NAMALWA (cell line): Measurements from ENCODE around the gene STAP2.
"Not testable (repeated sequence)": the region's sequence is repeated elsewhere in the genome, so short reads cannot be mapped to it uniquely, and the experiment has no call there.

ENCODE experiments used
- DNase-seq: peaks from one replicate; pipeline ENCODE4 v3.0.0-alpha.2; 2015; ENCODE audit warnings: low spot score

The STAP2 gene

DNA sequence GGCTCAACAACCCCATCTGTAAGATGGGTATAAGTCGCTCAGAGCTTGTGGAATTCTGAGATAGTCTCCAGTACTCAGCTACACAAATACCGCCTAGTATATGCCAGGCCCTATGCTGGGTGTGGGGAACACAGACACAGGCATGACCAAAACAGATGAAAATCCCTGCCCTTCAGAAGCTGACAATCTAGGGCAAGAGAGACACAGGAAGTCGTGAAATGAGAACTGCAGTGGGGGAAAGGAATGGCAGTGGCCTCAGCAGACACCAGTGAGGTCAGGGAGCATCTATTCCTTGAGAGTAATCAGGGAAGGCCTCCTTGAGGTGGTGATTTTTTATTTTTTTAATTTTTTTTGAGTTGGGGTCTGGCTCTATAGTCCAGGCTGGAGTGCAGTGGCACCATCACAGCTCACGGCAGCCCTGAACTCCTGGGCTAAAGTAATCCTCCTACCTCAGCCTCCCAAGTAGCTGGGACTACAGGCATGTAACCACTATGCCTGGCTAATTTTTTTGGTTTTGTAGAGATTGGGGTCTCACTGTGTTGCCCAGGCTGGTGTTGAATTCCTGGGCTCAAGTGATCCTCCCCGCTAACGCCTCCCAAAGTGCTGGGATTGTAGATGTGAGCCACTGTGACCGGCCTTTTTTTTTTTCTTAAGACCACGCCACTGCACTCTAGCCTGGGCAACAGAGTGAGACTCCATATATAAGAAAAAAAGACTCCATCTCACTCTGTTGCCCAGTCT, 39.6 kb downstream of the STAP2 start:
- DNase-seq: no peak

DNA sequence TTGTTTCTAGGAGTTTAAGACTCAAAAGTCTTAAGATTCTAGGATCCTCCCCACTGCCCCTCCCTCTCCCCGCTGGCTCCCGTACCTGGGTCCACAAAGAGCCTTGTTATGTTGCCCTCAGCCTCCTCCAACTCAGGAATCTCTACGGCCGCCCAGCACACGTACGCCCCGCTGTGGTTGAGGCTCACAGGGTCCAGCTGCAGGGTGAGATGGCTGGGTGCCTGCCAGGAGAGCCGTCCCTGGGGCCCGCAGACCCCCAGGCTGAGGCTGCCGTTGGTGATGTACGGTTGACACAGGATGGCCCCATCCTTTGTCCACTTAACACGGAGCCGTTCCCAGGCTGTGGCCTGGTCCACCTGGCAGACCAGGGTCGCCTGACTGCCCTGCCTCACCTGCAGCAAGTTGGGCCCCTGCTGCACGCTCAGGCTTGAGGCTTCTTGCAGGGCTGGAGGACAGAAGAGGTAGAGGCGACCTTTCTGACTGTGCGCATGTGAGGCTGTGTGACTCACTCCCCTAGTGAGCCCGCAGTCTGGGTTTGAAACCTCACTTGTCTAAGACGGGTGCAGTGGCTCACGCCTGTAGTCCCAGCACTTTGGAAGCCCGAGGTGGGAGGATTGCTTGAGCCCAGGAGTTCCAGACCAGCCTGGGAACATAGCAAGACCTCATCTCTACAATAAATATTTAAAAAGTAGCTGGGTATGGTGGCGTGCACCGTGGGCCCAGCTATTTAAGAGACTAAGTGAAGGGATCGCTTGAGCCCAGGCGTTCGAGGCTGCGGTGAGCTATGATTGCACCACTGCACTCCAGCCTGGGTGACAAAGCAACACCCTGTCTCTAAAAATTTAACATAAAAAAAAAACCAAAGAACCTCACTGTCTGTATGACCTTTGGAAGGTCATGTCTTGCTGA, 40.5 kb downstream of the STAP2 start:
- DNase-seq: no peak

DNA sequence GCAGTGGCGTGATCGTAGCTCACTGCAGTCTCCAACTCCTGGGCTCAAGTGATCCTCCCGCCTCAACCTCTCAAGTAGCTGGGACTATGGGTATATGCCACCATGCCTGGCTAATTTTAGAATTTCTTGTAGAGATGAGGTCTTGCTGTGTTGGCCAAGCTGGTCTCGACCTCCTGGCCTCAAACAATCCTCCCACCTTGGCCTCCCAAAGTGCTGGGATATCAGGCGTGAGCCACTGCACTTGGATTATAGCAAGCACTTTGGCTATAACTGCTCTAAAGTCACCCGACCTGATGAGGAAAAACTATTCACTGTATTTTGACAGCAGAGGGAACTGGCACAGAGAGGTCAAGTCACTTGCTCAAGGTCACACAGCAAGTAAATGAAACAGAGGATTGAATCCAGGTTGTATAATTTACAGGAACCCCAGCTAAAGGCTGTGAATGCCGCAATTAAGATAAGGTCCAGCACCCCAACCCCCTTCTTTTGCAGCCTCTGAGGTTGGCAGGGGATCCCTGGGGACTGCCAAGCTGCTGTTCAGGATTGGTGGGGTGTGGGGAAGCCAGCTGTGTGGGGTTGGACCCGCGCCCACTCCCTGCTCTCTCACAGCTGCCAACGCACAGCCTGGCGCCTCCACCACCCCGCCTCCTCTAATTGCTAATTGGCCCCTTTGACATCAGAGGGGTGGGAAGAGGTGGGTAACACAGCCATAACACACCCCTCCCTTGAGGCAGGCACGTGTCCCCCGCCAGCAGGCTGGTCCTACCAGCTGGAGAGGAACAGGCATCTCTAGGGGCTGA, 42.5 kb downstream of the STAP2 start:
- DNase-seq: peak; percentile 89

DNA sequence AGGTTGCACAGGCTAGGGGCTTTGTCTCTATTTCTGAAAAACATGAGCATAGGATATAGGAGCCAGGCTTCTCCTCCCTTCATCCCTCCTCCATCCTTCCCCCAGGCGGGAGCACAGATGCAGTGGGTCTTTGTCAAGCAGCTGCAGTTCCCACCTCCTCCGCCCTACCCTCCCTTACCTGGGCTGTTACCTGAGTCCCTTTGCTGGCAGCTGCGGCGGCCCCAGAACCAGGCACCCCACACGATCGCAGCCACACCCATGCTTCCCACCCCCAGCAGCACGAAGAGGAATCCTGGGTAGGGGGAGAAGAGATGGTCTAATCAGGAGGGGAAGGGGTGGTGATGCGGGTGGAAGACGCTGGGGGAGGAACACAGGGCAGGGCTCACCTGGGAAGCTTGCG, 44.2 kb downstream of the STAP2 start:
- DNase-seq: no peak

DNA sequence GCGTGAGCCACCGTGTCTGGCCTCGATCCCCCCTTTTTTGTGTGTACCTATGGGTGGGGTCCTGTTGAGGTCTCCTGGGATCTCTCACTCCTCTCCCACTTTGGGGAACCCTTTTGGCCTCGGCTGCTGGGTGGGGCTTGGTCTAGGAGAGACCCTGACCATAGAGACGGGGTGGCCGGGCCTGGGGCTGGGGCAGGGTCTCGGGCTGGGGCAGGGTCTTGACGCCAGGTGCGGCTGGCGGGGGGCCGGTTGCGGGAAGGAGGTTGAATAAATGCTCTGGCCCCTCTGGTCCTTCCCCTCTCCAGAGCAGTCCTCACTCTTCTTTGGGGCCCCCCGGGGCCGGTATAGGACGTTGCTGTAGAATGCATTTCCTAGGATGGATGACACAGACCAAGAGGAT, 46.1 kb downstream of the STAP2 start:
- no peak for DNase-seq

DNA sequence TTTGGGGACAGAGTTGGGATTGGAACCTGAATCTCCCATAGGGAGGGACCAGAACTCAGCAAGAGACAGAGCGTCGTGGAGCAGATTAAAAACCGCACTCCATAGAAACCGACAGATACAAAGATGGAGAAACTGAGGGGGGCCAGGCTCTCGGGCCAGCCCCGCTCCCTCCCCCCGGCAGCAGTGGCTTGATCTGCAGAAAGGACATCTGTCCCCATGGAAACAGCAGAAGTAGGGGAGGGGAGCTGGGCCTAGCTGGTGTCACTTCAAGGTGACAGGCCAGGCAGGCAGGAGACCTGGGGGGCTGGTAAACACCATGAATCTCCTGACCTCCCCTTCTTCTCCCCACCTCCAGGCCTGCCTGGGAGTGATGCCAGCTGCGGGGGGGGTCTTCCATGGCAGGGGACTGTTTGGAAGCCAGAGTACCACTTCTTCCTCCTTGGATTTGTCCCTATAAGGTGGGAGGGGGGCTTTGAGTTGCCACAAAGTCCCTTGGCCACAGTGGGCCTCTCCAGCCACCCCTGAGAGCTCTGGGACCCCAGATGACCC, 47.4 kb downstream of the STAP2 start:
- DNase-seq: no peak

DNA sequence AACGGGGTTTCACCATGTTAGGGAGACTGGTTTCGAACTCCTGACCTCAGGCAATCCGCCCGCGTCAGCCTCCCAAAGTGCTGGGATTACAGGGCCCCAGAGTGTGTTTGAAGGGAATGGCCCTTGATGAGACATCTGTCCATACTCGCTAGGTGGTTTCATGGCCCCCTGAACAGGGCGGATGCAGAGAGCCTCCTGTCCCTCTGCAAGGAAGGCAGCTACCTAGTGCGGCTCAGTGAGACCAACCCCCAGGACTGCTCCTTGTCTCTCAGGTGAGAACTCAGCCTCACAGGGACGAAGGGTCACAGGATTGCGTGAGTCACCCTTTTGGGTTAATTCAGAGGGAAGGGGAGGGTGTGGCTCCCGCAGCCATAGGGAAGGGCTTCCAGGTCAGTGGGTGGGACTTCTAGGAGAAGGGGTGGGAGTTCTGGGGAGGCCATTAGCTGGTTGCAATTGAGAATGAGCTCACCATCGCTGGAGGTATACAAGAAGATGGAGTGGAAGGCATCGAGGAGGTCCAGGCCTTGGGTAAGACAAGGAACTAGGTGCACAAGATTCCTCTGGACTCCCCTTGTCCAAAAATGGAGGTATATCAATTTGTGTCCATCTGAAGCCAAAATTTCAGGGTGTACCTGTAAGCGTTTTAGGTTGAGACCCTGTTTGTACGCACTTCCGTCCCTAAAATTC, 50.4 kb downstream of the STAP2 start:
- no peak for DNase-seq

DNA sequence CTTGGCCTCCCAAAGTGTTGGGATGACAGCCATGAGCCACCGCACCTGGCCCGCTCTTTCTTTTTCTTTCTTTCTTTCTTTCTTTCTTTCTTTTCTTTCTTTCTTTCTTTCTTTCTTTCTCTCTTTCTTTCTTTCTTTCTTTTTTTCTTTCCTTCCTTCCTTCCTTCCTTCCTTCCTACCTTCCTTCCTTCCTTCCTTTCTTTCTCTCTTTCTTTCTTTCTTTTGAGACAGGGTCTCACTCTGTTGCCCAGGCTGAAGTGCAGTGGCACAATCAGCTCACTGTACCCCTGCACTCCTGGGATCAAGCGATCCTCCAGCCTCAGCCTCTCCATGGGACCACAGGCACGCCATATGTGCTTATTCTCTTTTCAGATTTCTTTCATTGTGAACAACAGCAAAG, 52.5 kb downstream of the STAP2 start:
- not testable (repeated sequence) for DNase-seq

DNA sequence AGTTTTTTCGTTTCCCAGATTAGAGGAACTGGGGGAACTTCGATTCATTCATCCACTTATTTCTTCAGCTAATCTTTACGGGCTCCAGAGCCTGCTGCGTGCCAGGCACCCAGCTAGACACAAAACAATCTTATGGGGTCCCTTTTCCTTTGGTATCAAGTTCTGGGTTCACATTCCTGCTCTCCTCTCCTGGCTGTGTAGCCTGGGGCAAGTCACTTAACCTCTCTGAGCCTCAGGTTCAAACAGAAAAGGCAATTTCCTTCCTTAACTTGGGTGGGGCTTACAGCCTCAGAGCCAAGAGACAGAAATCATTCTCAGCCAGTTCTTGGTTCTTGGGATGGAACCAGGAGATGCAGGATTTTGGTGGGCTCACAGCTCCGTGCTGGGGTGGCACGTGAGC, 53.7 kb downstream of the STAP2 start:
- DNase-seq: no peak

DNA sequence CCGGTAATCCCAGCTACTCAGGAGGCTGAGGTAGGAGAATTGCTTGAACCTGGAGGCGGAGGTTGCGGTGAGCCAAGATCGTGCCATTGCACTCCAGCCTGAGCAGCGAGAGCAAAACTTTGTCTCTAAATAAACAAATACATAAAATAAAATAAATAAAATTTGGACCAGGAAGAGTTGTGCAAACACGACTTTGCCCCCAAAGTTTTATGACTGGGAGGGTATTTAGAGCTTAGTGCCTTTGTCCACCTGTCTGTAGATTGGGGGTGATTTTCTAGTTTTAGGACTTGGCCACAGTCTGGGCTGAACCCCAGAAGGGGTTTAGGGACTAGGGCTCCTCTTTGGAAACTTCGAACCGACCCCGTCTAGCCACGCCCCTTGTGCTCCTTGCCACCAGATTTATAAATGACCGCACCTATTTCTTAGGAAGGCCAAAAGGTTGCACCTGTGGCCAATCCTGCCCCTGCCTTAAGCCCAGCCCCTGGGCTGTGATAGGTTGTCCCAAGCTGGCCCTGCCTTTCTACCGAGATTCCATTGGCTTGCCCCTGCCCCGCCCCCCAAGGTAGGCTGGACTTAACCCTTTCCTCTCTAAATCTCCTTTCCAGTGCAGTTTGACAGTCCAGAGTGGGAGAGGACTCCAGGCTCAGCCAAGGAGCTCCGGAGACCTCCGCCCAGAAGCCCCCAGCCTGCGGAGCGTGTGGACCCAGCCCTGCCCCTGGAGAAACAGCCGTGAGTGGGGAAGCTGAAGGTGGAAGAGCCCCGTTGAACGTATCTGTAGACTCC, 54.3 kb downstream of the STAP2 start:
- peak; percentile 70 for DNase-seq

DNA sequence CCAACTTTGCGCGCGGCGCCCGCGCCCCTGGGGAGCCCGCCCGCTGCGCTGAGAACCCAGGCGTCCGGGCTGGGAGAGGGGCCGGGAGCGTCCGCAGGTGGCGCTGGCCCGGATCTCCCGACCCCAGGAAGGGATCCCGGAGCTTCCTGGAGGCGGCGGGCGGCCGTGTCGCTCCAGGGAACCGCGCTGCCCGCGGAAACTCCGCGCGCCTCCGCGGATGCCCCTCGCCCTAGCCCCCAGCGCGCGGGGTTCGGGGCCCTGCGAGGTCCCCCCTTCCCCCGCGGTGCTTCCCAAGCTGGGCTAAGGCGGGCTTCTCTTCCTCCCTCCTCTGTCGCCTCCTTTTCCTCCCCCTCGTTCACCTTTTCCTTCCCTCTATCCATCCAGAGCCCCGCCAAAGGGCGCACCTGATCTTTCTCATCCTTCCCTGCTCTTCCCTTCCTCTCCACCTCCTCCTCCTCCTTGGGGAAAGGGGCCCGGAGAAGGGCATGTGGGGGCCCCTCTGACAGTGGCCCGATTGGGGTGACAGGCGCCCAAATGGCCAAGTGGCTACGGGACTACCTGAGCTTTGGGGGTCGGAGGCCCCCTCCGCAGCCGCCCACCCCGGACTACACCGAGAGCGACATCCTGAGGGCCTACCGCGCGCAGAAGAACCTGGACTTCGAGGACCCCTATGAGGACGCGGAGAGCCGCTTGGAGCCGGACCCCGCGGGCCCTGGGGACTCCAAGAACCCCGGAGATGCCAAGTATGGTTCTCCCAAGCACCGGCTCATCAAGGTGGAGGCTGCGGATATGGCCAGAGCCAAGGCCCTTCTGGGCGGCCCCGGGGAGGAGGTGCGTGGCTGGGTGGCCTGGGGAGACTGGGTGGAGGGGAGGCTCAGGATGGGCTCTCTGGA, 58.9 kb downstream of the STAP2 start:
- DNase-seq: no peak

DNA sequence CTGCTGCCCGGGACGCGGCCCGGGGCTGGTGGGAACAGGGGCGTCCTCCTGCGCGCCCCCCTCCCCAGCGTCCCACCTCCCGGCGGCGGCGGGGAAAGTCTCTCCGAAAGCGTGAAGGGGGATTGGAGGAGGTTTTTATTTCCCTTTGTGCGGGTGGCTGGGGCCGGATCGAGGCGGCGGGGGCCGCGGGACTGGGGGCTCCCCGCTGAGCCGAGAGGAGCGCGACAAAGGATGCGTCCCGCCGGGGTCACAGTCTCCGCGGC, 59.4 kb downstream of the STAP2 start:
- no peak for DNase-seq

DNA sequence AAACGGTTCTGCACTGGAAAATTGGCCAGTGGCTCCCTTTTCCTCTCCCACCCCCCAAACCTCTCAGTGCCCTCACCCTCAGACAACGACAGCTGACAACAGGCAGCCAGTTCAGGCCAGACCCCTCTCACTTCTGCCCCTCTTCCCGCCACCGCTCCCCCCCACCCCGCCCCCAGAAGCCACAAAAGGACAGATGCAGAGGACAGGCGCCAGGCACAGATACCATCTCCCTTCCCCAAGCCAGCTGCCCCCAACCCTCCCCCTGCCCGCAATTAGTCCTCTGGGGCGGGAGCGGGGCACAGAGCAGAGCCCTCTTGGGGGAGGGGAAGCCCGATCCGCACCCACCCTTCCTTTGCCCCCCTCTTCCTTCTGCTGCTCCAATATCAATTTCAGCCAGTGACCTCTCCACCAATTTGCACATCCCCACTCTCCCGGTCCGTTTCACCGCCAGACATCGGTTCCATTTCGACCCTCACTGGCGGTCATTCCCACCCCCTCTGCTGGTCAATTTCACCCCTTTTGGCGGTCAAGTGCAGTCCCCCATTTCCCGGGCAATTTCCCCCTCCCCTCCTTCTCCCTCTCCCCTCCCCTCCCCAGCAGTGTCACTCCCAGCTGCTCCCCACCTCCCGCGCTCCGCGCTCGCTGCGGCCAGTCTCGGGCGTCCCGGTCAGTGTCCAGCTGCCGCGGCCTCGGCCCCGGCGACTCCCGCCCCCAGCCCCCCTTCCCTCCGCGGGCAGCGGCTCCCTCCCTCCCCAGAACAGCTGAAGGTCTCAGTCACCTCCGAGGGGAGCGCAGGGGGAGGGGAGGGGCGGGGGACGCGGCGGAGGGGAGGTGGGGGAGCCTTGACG, 60.0 kb downstream of the STAP2 start, which contains the start of gene SHD:
Gene SHD, plus strand, starts transcription at position 848 of the 848 bp plus-strand sequence. CDS start 798 bp downstream, outside the sequence.
- no peak for DNase-seq

DNA sequence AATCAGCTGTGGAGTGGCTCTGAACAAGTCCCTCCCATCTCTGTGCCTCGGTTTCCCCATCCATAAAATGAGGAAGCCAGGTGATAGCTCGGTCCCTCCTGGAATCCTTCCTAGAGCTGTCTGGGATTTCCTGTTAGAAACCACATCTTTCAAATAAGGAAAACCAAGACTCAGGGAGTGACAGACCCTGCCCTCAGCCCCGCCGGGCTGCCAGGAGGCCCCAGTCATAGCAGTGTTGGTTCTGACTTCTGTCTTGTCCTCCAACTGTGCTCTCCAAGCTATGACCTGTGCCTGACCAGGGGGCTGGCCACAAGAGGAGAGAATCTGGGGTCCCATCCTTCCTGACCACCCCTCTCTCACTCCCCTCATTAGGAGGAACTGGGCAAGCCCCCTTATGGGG, 60.6 kb downstream of the STAP2 start:
- no peak for DNase-seq

DNA sequence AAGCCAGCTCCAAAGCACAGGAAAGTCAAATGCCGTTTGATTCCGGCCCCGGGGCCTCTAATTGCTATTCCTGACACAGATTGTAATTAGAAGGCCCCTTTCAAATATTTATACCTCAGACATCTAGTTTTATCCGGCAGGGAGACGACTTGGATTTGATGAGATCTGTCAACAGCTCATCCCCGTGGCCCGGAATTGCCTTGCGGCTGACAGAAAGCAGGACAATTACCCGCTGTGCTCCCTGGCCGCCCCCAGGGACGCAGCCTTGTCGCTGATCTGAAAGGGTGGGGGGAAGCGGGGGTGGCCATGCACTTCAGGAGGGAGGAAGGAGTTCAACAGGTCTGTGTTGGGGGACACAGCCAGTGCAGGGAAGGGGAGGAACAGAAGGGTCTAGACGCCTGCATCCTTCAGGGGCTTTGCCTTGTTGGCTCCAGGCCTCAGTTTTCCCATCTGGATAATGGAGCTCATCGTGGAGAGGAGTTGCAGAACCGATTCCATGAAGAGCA, 61.4 kb downstream of the STAP2 start:
- no peak for DNase-seq

DNA sequence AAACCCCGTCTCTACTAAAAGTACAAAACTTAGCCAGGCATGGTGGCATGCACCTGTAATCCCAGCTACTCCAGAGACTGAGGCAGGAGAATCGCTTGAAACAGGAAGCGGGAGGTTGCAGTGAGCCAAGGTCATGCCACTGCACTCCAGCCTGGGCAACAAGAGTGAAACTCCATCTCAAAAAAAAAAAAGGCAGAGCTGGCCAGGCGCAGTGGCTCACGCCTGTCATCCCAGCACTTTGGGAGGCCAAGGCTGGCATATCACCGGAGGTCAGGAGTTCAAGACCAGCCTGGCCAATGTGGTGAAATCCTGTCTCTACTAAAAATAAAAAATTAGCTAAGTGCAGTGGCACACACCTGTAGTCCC, 64.3 kb downstream of the STAP2 start:
- DNase-seq: not testable (repeated sequence)
